D721Med (cell line): Measurements from ENCODE around the gene LPIN1.

Experiments
- DNase-seq: peaks from one replicate; pipeline ENCODE4 v3.0.0; 2011; ENCODE audit warnings: low spot score; ENCODE audit not compliant: insufficient read length
- FAIRE-seq: peaks from 2 replicates; lab custom pipeline; 2011; peaks lifted over from hg19 to GRCh38; lab: Jason Lieb, UNC
- CTCF ChIP-seq: IDR thresholded peaks from 2 replicates; pipeline ENCODE4 v1.5.1; 2012; ENCODE audit warnings: mild to moderate bottlenecking, control low read depth; ENCODE audit not compliant: insufficient read depth; ENCODE audit errors: missing control alignments

Gene LPIN1

GRCh38 chr2:11701751-11702301, 44.6 kb upstream of the LPIN1 start:
- FAIRE-seq = no peak
- no peak for TF ChIP-seq CTCF
- no peak for DNase-seq

- FAIRE-seq (no peak), DNase-seq (no peak)
- no peak for TF ChIP-seq CTCF
Observed at GRCh38 chr2:11702946-11703345, 43.5 kb upstream of the LPIN1 start.

- FAIRE-seq (no peak), DNase-seq (no peak)
- TF ChIP-seq CTCF = no peak
Observed at GRCh38 chr2:11703700-11704099, 42.7 kb upstream of the LPIN1 start.

- no peak for FAIRE-seq
- no peak for TF ChIP-seq CTCF
- DNase-seq = no peak
Observed at GRCh38 chr2:11705063-11705462, 41.4 kb upstream of the LPIN1 start.

GRCh38 chr2:11705711-11706110, 40.7 kb upstream of the LPIN1 start:
- no peak for TF ChIP-seq CTCF
- no peak for FAIRE-seq
- DNase-seq = no peak

- no peak for TF ChIP-seq CTCF
- DNase-seq (no peak), FAIRE-seq (no peak)
Observed at GRCh38 chr2:11708106-11708505, 38.3 kb upstream of the LPIN1 start.

- no peak for FAIRE-seq
Observed at GRCh38 chr2:11709293-11709692, 37.1 kb upstream of the LPIN1 start.

More at GRCh38 chr2:11709293-11709692, 37.1 kb upstream of the LPIN1 start:
- DNase-seq = no peak
- TF ChIP-seq CTCF = no peak
